GM23248 (cell line): ENCODE data around the gene SLAMF8.

Experiments used
- EZH2 ChIP-seq: fragments of 200-600 bp; sonication (generic); IDR thresholded peaks from 2 replicates; pipeline ENCODE4 v1.6.1; 2018; ENCODE audit warnings: antibody characterized with exemption, mild to moderate bottlenecking; ENCODE audit not compliant: insufficient read depth, poor library complexity, severe bottlenecking
- EZH2phosphoT487 ChIP-seq: fragments of 200-600 bp; sonication (generic); IDR thresholded peaks from 2 replicates; pipeline ENCODE4 v1.6.1; 2018; ENCODE audit warnings: antibody characterized with exemption, moderate library complexity, mild to moderate bottlenecking, low read depth; ENCODE audit not compliant: insufficient read depth

DNA sequence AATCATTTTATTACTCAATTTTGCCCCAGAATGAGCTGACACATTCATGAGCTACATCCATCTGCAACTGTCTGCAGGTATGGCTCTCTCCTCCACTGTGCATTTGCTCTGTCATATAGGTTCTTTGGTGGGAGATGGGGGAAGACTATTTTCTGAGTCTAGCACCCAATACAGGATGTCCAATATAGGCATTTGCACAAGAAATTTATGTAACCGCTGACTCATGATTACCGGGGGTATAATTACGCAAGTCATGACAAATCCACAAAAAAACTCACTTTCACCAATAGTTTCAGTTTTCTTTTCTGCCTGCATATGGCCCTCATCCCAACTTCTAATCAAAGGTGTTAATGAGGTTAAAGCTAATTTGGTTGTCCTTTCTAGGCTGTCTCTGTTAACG is 53.3 kb downstream of the SLAMF8 start:
- TF ChIP-seq EZH2 (no peak), EZH2phosphoT487 (no peak)
